H1 (cell line): ENCODE results near the gene SRSF2.

Source experiments
- BACH1 ChIP-seq: IDR thresholded peaks from 2 replicates; pipeline ENCODE4 v1.6.1; 2012; ENCODE audit warnings: low read length, improper control_type of control experiment
- BCL11A ChIP-seq, 2 experiments: IDR thresholded peaks; one replicate each; pipeline ENCODE4 v1.6.1; 2011; ENCODE audit warnings: low read depth in 2 of 2, low read length in 2 of 2, mild to moderate bottlenecking in 2 of 2
- CEBPB ChIP-seq: IDR thresholded peaks from 2 replicates; pipeline ENCODE4 v1.6.1; 2012; ENCODE audit warnings: low read depth, low read length
- CTCF ChIP-seq, 3 experiments: IDR thresholded peaks; 1 replicate in 2 of 3; 2 replicates in 1 of 3; pipeline versions ENCODE4 v1.5.1 to v1.6.1; 2011; ENCODE audit warnings: low read length in 3 of 3, mild to moderate bottlenecking in 3 of 3, inconsistent platforms in 2 of 3, low read depth in 1 of 3, moderate library complexity in 1 of 3; ENCODE audit not compliant: insufficient read depth in 1 of 3; ENCODE audit errors: control extremely low read depth in 1 of 3
- EP300 ChIP-seq, 2 experiments: IDR thresholded peaks; 1 replicate in 1 of 2; 2 replicates in 1 of 2; pipeline ENCODE4 v1.6.1; 2011 to 2012; ENCODE audit warnings: low read depth in 2 of 2, low read length in 2 of 2, mild to moderate bottlenecking in 2 of 2, borderline replicate concordance in 1 of 2, inconsistent platforms in 1 of 2, moderate library complexity in 1 of 2
- EZH2 ChIP-seq: fragments of 200-600 bp; sonication (generic); IDR thresholded peaks from 2 replicates; pipeline ENCODE4 v1.7.1; 2012; ENCODE audit warnings: low read depth, mild to moderate bottlenecking, moderate library complexity, low read length, inconsistent platforms; ENCODE audit not compliant: severe bottlenecking
- HDAC2 ChIP-seq, 2 experiments: fragments of 300-600 bp in 1 of 2; sonication (generic) in 1 of 2; IDR thresholded peaks; 2 replicates each; pipeline ENCODE4 v1.6.1; 2011 to 2012; ENCODE audit warnings: low read depth in 2 of 2, low read length in 2 of 2, mild to moderate bottlenecking in 2 of 2, moderate library complexity in 2 of 2, borderline replicate concordance in 1 of 2, inconsistent platforms in 1 of 2
- MAX ChIP-seq: IDR thresholded peaks from 2 replicates; pipeline ENCODE4 v1.6.1; 2012; ENCODE audit warnings: inconsistent platforms
- PHF8 ChIP-seq: fragments of 200-600 bp; sonication (generic); conservative IDR thresholded peaks from 2 replicates; pipeline ENCODE4 v1.7.1; 2012; ENCODE audit warnings: low read depth, mild to moderate bottlenecking, inconsistent platforms, low read length, moderate library complexity
- POLR2A ChIP-seq, 2 experiments: IDR thresholded peaks; 1 replicate in 1 of 2; 2 replicates in 1 of 2; pipeline ENCODE4 v1.6.1; 2011; ENCODE audit warnings: low read depth in 2 of 2, low read length in 2 of 2, mild to moderate bottlenecking in 2 of 2; ENCODE audit errors: control extremely low read depth in 1 of 2
- SP4 ChIP-seq: IDR thresholded peaks from 2 replicates; pipeline ENCODE4 v1.6.1; 2012; ENCODE audit warnings: low read length, inconsistent platforms
- YY1 ChIP-seq: IDR thresholded peaks from 2 replicates; pipeline ENCODE4 v1.6.1; 2011; ENCODE audit warnings: low read depth, mild to moderate bottlenecking, low read length

GRCh38 chr17:76686538-76687297 lies 50.4 kb downstream of the SRSF2 start:
- TF ChIP-seq HDAC2 (IDR thresholded peaks at IDR 0.05; ENCODE audit: borderline replicate concordance in 1 of 2, low read depth in 2 of 2, low read length in 2 of 2) (no peak), CEBPB (no peak), POLR2A (IDR thresholded peaks at IDR 0.05; ENCODE audit: control extremely low read depth in 1 of 2, low read depth in 2 of 2, low read length in 2 of 2) (no peak), YY1 (no peak), EZH2 (no peak), BCL11A (IDR thresholded peaks at IDR 0.05; ENCODE audit: low read depth in 2 of 2, low read length in 2 of 2) (no peak), BACH1 (no peak), PHF8 (no peak), SP4 (no peak), CTCF (IDR thresholded peaks at IDR 0.05; ENCODE audit: control extremely low read depth in 1 of 3, insufficient read depth in 1 of 3, low read depth in 1 of 3, low read length in 3 of 3) (no peak), EP300 (IDR thresholded peaks at IDR 0.05; ENCODE audit: borderline replicate concordance in 1 of 2, low read depth in 2 of 2, low read length in 2 of 2) (no peak), MAX (no peak)
